Tibial nerve (tissue), 4 donors: ENCODE measurements around the gene HOXB13. TPM values are rescaled to one million over a fixed set of nuclear protein-coding genes. Genes with fewer than 3 reads are reported as not detected.

Source experiments
- DNase-seq, 2 donors: peaks; one replicate each; pipeline ENCODE4 v3.0.0-alpha.2; 2019; ENCODE audit warnings: low spot score in 2 of 2
- H3K27ac ChIP-seq, 4 donors: fragments of 200-600 bp; sonication (generic) in 3 of 4; one replicate each; pipeline ENCODE4 v1.5.1; 2017 to 2019; ENCODE audit warnings: mild to moderate bottlenecking in 1 of 4
- H3K27me3 ChIP-seq, 2 donors: fragments of 200-600 bp; sonication (generic) in 1 of 2; one replicate each; pipeline versions ENCODE4 v1.5.1 to v1.6.0; 2017 to 2019
- H3K36me3 ChIP-seq, 3 donors: fragments of 200-600 bp; sonication (generic); one replicate each; pipeline ENCODE4 v1.5.1; 2018 to 2019
- H3K4me1 ChIP-seq, 4 donors: fragments of 200-600 bp; sonication (generic) in 3 of 4; one replicate each; pipeline ENCODE4 v1.5.1; 2017 to 2019
- H3K4me3 ChIP-seq, 4 donors: fragments of 200-600 bp; sonication (generic) in 3 of 4; one replicate each; pipeline ENCODE4 v1.5.1; 2017 to 2019; ENCODE audit warnings: mild to moderate bottlenecking in 1 of 4, moderate library complexity in 1 of 4
- H3K9me3 ChIP-seq, 4 donors: fragments of 200-600 bp; sonication (generic) in 3 of 4; one replicate each; pipeline ENCODE4 v1.5.1; 2017 to 2019
- CTCF ChIP-seq, 5 experiments: fragments of 200-600 bp in 3 of 5; fragments of 450-650 bp in 2 of 5; sonication (generic) in 3 of 5; IDR thresholded peaks; one replicate each; pipeline ENCODE4 v1.5.1; 2016 to 2019; ENCODE audit warnings: antibody characterized with exemption in 5 of 5, mild to moderate bottlenecking in 3 of 5, moderate library complexity in 2 of 5
- EP300 ChIP-seq, 2 donors: sonication (generic); formaldehyde crosslinking; IDR thresholded peaks; one replicate each; pipeline ENCODE4 v1.6.1; 2017; ENCODE audit warnings: antibody characterized with exemption in 2 of 2, mild to moderate bottlenecking in 1 of 2
- POLR2A ChIP-seq, 2 donors: fragments of 450-650 bp; IDR thresholded peaks; one replicate each; pipeline ENCODE4 v1.6.1; 2017; ENCODE audit warnings: antibody characterized with exemption in 2 of 2, mild to moderate bottlenecking in 2 of 2, moderate library complexity in 2 of 2
- whole genome bisulfite sequencing, 2 donors: methylation state at CpG; one replicate each; pipeline ENCODE4 v1.1.5; 2018; 5-methylcytosine and 5-hydroxymethylcytosine counted together
- small RNA-seq: library from RNA; depleted of rRNA; stranded (forward); fragments of <200 nt; gene quantifications from one replicate; pipeline ENCODE3, GENCODE V24; 2016
- total RNA-seq, 4 donors: library from RNA; depleted of rRNA; stranded (reverse); fragments of >200 nt; gene quantifications; one replicate each; pipeline ENCODE4 v1.1.0, GENCODE V29; 2016

Gene HOXB13
- total RNA-seq, 4 donors from 2014 or later, result not detected

- no peak for TF ChIP-seq POLR2A (IDR thresholded peaks at IDR 0.05)
- no peak for TF ChIP-seq EP300 (IDR thresholded peaks at IDR 0.05)
- TF ChIP-seq CTCF (IDR thresholded peaks at IDR 0.05), result no peak
- Histone ChIP-seq H3K4me1 (peaks cover 0 to 7% (median 0%) of the 10 kb centered on the region in 4 donors), H3K27ac (no peak overlapping the region), H3K9me3 (no peaks in the 10 kb centered on the region), H3K36me3 (no peaks in the 10 kb centered on the region), H3K4me3 (no peak overlapping the region), H3K27me3 (peaks cover 0 to 50% of the 10 kb centered on the region in 2 donors)
- DNase-seq, result no peak
- WGBS, 2 donors, result 81 to 85% methylated on average over 6 of the region's 6 CpGs
Measured at GRCh38 chr17:48676963-48677558, 51.5 kb downstream of the HOXB13 start.

Small RNAs within 50 kb of the gene (small RNA-seq; reads per million reads assigned to genes)
- not detected for gene AC091179.2
- gene COX6B1P2, result not detected
- gene MIR3185, result not detected
- gene RF02132, result not detected
- not detected for gene RF02133
- not detected for gene RN7SL125P

Other genes starting within 250 kb of the HOXB13 start
- not detected for gene HOXB1, start 197.7 kb downstream of the HOXB13 start, total RNA-seq
- gene HOXB2, start 183.6 kb downstream of the HOXB13 start, total RNA-seq, result 10 to 100 TPM in 3 of 4 donors, 1 to 10 TPM in 1; 6.9 to 29.3 (median 19.2) TPM
- gene HOXB4, start 150.4 kb downstream of the HOXB13 start, total RNA-seq, result 1 to 10 TPM; 1.2 to 3.5 (median 2.0) TPM
- gene HOXB3, start 138.5 kb downstream of the HOXB13 start, total RNA-seq, result 10 to 100 TPM in 2 of 4 donors, 1 to 10 TPM in 2; 3.7 to 14.1 (median 9.4) TPM
- gene HOXB5, start 135.0 kb downstream of the HOXB13 start, total RNA-seq, result 1 to 10 TPM in 2 of 4 donors, not detected in 2; 1.6 to 1.8 TPM
- 1 to 10 TPM in 3 of 4 donors, under 1 TPM in 1; 0.66 to 5.1 (median 2.9) TPM for gene HOXB6, start 123.8 kb downstream of the HOXB13 start, total RNA-seq
- 1 to 10 TPM; 1.8 to 4.0 (median 2.3) TPM for gene HOXB7, start 117.7 kb downstream of the HOXB13 start, total RNA-seq
- under 1 TPM in 2 of 4 donors, not detected in 2; 0.66 to 0.90 TPM for gene HOXB8, start 113.5 kb downstream of the HOXB13 start, total RNA-seq
- gene HOXB9, start 102.4 kb downstream of the HOXB13 start, total RNA-seq, result under 1 TPM in 2 of 4 donors, not detected in 2; 0.21 to 0.30 TPM
- not detected for gene PRAC1, start 6.2 kb downstream of the HOXB13 start, total RNA-seq
- gene PRAC2, start 5.6 kb downstream of the HOXB13 start, total RNA-seq, result not detected
- gene TTLL6, start 88.5 kb upstream of the HOXB13 start, total RNA-seq, result 1 to 10 TPM in 2 of 4 donors, under 1 TPM in 2; 0.21 to 4.8 (median 0.99) TPM
- 100 to 1,000 TPM; 167 to 302 (median 232) TPM for gene CALCOCO2, start 102.3 kb upstream of the HOXB13 start, total RNA-seq
- gene ATP5MC1, start 164.0 kb upstream of the HOXB13 start, total RNA-seq, result 100 to 1,000 TPM in 1 of 4 donors, 10 to 100 TPM in 3; 71.4 to 103 (median 89.7) TPM
- 10 to 100 TPM; 51.0 to 63.8 (median 56.8) TPM for gene UBE2Z, start 179.7 kb upstream of the HOXB13 start, total RNA-seq
- 100 to 1,000 TPM in 1 of 4 donors, 10 to 100 TPM in 3; 36.9 to 107 (median 75.6) TPM for gene SNF8, start 216.1 kb upstream of the HOXB13 start, total RNA-seq
- gene GIP, start 239.8 kb upstream of the HOXB13 start, total RNA-seq, result not detected